ENCODE results near the gene USF3.

DNA sequence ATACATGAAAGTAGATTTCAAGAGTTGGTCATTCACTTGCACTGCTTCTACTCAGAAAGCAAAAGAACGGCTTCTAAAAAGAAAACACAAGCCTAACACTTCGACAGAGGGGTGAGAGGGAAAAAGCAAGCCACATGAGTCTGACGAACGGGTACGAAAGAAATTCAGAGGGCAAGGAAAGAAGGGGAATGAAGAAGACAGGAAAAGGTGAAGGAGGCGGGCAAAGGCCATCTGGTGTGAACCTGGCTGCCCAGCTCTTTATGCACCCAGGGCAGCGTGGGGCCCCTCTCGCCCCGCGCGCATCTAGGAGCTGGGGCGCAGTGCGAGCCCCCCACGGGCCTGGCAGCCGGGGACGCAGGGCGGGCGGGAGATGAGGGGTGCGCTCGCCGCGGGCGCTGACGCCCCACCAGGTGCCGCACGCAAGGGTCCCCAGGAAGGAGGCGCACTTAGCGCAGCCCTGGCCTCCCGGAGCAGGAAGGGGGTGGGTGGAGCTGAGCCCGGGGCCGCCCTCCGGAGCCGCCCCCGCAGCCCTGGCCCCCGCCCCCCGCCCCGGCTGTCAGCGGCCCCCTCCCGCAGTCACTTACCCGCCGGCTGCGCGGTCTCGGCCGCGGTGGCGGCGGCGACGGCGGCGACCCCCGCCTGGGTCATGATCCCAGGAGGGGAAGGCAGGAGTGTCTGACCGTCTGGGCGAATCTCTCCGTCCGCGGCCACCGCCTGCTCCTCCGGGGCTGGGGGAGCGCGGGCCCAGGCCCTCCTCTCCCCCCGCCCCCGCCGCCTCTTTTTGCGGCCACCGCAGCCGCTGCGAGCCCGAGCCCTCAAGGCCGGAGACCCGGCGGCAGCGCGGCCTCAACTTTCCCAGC is at the start of gene USF3:
- TF ChIP-seq EZH2 (IDR thresholded peaks at IDR 0.05), result no peak
- TF ChIP-seq POLR2AphosphoS5 (IDR thresholded peaks at IDR 0.05; ENCODE audit: borderline replicate concordance, low read depth, low read length), result peak; percentile 80

Measured in SK-N-MC (cell line).